Activated B cell treated with CpG ODN at 0.5 μM for 24 hours (primary cell): ENCODE results near the gene TMEM108. TPM values are rescaled to one million over a fixed set of nuclear protein-coding genes. Genes with fewer than 3 reads are reported as not detected.

ENCODE experiments used
- ATAC-seq: fragments of 200-7000 bp; cut with Tn5 transposase; one replicate; pipeline ENCODE4 v1.10.0; 2021; ENCODE audit warnings: low read depth, mild to moderate bottlenecking, moderate library complexity
- CTCF ChIA-PET: fragments of 350-600 bp; sonication (Branson Sonifier 250); formaldehyde crosslinking; loops from one replicate; lab custom pipeline; 2021; ENCODE audit warnings: antibody characterized with exemption; lab: Charles Lee
- POLR2A ChIA-PET: fragments of 350-600 bp; sonication (Branson Sonifier 250); formaldehyde crosslinking; loops from one replicate; lab custom pipeline; 2021; ENCODE audit warnings: antibody characterized with exemption; lab: Charles Lee
- DNase-seq: peaks from one replicate; pipeline ENCODE4 v3.0.0; 2022
- H3K27ac Mint-ChIP-seq: one replicate; pipeline ENCODE4 v1.8.0; 2020; ENCODE audit warnings: mixed read lengths
- H3K27me3 Mint-ChIP-seq: one replicate; pipeline ENCODE4 v1.8.0; 2021; ENCODE audit warnings: mixed read lengths
- H3K36me3 Mint-ChIP-seq: one replicate; pipeline ENCODE4 v1.8.0; 2021; ENCODE audit warnings: low read depth, mixed read lengths
- H3K4me1 Mint-ChIP-seq: one replicate; pipeline ENCODE4 v1.8.0; 2021; ENCODE audit warnings: mixed read lengths
- H3K4me3 Mint-ChIP-seq: one replicate; pipeline ENCODE4 v1.8.0; 2020; ENCODE audit warnings: mild to moderate bottlenecking, mixed read lengths
- H3K9me3 Mint-ChIP-seq: one replicate; pipeline ENCODE4 v1.8.0; 2020; ENCODE audit warnings: mixed read lengths
- CTCF ChIP-seq: fragments of 200-600 bp; IDR thresholded peaks from one replicate; pipeline ENCODE4 v1.8.0; 2022; ENCODE audit warnings: antibody characterized with exemption, mild to moderate bottlenecking
- intact Hi-C: fragments of 100-400 bp; cut with micrococcal nuclease; formaldehyde crosslinking; loops from one replicate; pipeline ENCODE4 v1.15.1; 2024
- total RNA-seq: library from RNA; stranded (reverse); gene quantifications from 2 replicates; pipeline ENCODE4 v1.2.3, GENCODE V29; 2022

Gene TMEM108
- total RNA-seq, 1 donor from 2014 or later, result not detected

- CTCF ChIA-PET, result no interaction called here
- ATAC-seq, result no peak
- H3K4me1 Mint-ChIP-seq, result peaks cover 15% of the 10 kb centered on the region
These were observed 388.5 kb downstream of the TMEM108 start for GRCh38 chr3:133426721-133427120.

GRCh38 chr3:133428552-133428951 is 390.4 kb downstream of the TMEM108 start:
- no peaks in the 10 kb centered on the region for H3K9me3 Mint-ChIP-seq
- POLR2A ChIA-PET, result no interaction called here
- DNase-seq (no peak), ATAC-seq (no peak)
- H3K4me3 Mint-ChIP-seq, result no peak overlapping the region
- CTCF ChIA-PET, result interaction anchor here (1.1 kb wide), 1 partner anchor 9 kb away, joined by 3 read pairs; no protein-coding TSS in a partner anchor
- no peaks in the 10 kb centered on the region for H3K36me3 Mint-ChIP-seq
- no peak for TF ChIP-seq CTCF
- intact Hi-C loops, result loop anchor here (5.0 to 10.0 kb wide), 2 partner anchors 234 to 1014 kb away; partner anchors contain the start of genes DNAJC13 and TOPBP1
- no peaks in the 10 kb centered on the region for H3K27me3 Mint-ChIP-seq
- H3K27ac Mint-ChIP-seq, result no peak overlapping the region
- peaks cover 14% of the 10 kb centered on the region for H3K4me1 Mint-ChIP-seq

More at GRCh38 chr3:133426721-133427120, 388.5 kb downstream of the TMEM108 start:
- Mint-ChIP-seq H3K27me3 (no peaks in the 10 kb centered on the region), H3K27ac (no peak overlapping the region), H3K36me3 (no peaks in the 10 kb centered on the region), H3K9me3 (no peaks in the 10 kb centered on the region), H3K4me3 (no peak overlapping the region)
- POLR2A ChIA-PET, result interaction anchor here (3.8 kb wide), 1 partner anchor 147 kb away, joined by 33 read pairs; the partner anchor contains the start of gene CDV3
- TF ChIP-seq CTCF, result no peak
- no peak for DNase-seq
- intact Hi-C loops, result loop anchor here (5.0 to 10.0 kb wide), 2 partner anchors 236 to 1012 kb away; partner anchors contain the start of genes DNAJC13 and TOPBP1

- no peak for DNase-seq
- POLR2A ChIA-PET, result no interaction called here
- Mint-ChIP-seq H3K4me3 (no peak overlapping the region), H3K9me3 (no peaks in the 10 kb centered on the region), H3K27me3 (no peaks in the 10 kb centered on the region), H3K36me3 (no peaks in the 10 kb centered on the region), H3K27ac (no peak overlapping the region), H3K4me1 (peaks cover 10% of the 10 kb centered on the region)
- intact Hi-C loops, result loop anchor here (5.0 to 10.0 kb wide), 2 partner anchors 233 to 1014 kb away; partner anchors contain the start of genes DNAJC13 and TOPBP1
- TF ChIP-seq CTCF, result no peak
- CTCF ChIA-PET, result no interaction called here
- no peak for ATAC-seq
These were observed 390.9 kb downstream of the TMEM108 start for GRCh38 chr3:133429063-133429462.

DNA sequence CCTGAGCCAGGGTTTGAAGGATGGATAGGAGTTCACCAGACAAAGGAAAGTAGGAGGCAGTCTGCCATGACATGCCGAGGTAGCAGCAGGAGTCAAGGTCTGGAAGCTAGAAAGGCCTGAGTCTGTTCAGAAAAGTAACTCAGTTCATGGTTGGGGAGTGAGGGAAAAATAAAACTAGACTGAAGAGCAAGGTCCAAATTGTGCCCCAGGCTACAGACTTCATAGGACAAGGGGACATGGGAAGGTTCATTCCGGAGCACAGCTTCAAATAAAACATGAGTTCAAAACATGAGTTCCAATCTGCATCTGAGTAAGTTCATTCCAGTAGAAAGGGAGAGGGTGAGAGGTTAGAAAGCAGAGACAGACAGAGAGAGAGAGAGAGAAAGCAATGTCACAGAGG is 401.4 kb downstream of the TMEM108 start:
- DNase-seq (no peak), ATAC-seq (no peak)
- Mint-ChIP-seq H3K27ac (peak overlapping the region; percentile 13), H3K36me3 (peaks cover 3% of the 10 kb centered on the region), H3K4me3 (no peak overlapping the region), H3K4me1 (peaks cover 38% of the 10 kb centered on the region), H3K9me3 (peaks cover 9% of the 10 kb centered on the region), H3K27me3 (no peaks in the 10 kb centered on the region)
- no peak for TF ChIP-seq CTCF
- ChIA-PET CTCF (no interaction called here), POLR2A (no interaction called here)
- intact Hi-C loops, result no loop called here

DNA sequence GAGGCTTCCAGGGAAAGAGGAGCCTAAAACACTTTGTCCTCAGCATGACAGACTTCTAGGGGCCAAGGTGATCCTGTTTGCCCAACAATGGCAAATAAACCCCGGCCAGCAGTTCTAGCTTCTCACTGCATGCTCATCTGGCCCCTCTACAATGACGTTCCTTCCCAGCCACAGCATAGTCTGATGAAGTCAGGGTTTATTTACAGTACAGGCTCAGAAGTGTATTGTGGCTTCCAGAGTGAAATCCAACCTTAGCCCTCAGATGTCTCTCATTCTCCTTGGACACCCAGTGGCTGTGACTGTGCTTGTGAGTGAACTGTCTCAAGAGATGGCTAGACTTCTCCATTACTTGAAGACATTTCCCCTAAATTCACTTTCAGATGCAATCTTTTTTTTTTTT is 402.5 kb downstream of the TMEM108 start:
- intact Hi-C loops, result loop anchor here (10.0 kb wide), 1 partner anchor 1044 kb away; the partner anchor contains the start of genes ANAPC13 and CEP63
- ATAC-seq, result no peak
- Mint-ChIP-seq H3K4me3 (no peak overlapping the region), H3K4me1 (peaks cover 42% of the 10 kb centered on the region), H3K27ac (no peak overlapping the region), H3K9me3 (peaks cover 9% of the 10 kb centered on the region), H3K27me3 (no peaks in the 10 kb centered on the region), H3K36me3 (peaks cover 3% of the 10 kb centered on the region)
- no peak for TF ChIP-seq CTCF
- no peak for DNase-seq
- ChIA-PET POLR2A (no interaction called here), CTCF (interaction anchor here (1.3 to 1.4 kb wide), 2 partner anchors 46 to 179 kb away, joined by 3 to 4 read pairs; no protein-coding TSS in a partner anchor)
